ENCODE measurements around the gene NEMF.
"Not testable (repeated sequence)": the region's sequence is repeated elsewhere in the genome, so short reads cannot be mapped to it uniquely, and the experiment has no call there.

NEMF gene

GRCh38 chr14:49766839-49767238 is 85.7 kb downstream of the NEMF start:
- peak overlapping the region; percentile 58 for H3K9ac ChIP-seq
- H3K36me3 ChIP-seq (ENCODE audit: control insufficient read depth, insufficient read depth, low read length) = no peaks in the 10 kb centered on the region
- H3K4me2 ChIP-seq (ENCODE audit: low read length) = peak overlapping the region; percentile 99
- peak overlapping the region; percentile 74 for H3K4me3 ChIP-seq (ENCODE audit: low read depth, low read length)
- peaks cover 15% of the 10 kb centered on the region for H3K79me2 ChIP-seq
- no peaks in the 10 kb centered on the region for H3K27me3 ChIP-seq (ENCODE audit: control insufficient read depth, insufficient read depth, low read length)
- H3K9me3 ChIP-seq (ENCODE audit: control insufficient read depth, low read length) = no peaks in the 10 kb centered on the region
- H2AFZ ChIP-seq = peak overlapping the region; percentile 98
- peaks cover 4% of the 10 kb centered on the region for H3K4me1 ChIP-seq
- H3K27ac ChIP-seq = peak overlapping the region; percentile 99
- TF ChIP-seq, protein P1, sequence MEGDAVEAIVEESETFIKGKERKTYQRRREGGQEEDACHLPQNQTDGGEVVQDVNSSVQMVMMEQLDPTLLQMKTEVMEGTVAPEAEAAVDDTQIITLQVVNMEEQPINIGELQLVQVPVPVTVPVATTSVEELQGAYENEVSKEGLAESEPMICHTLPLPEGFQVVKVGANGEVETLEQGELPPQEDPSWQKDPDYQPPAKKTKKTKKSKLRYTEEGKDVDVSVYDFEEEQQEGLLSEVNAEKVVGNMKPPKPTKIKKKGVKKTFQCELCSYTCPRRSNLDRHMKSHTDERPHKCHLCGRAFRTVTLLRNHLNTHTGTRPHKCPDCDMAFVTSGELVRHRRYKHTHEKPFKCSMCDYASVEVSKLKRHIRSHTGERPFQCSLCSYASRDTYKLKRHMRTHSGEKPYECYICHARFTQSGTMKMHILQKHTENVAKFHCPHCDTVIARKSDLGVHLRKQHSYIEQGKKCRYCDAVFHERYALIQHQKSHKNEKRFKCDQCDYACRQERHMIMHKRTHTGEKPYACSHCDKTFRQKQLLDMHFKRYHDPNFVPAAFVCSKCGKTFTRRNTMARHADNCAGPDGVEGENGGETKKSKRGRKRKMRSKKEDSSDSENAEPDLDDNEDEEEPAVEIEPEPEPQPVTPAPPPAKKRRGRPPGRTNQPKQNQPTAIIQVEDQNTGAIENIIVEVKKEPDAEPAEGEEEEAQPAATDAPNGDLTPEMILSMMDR (IDR thresholded peaks at IDR 0.05) = no peak

DNA sequence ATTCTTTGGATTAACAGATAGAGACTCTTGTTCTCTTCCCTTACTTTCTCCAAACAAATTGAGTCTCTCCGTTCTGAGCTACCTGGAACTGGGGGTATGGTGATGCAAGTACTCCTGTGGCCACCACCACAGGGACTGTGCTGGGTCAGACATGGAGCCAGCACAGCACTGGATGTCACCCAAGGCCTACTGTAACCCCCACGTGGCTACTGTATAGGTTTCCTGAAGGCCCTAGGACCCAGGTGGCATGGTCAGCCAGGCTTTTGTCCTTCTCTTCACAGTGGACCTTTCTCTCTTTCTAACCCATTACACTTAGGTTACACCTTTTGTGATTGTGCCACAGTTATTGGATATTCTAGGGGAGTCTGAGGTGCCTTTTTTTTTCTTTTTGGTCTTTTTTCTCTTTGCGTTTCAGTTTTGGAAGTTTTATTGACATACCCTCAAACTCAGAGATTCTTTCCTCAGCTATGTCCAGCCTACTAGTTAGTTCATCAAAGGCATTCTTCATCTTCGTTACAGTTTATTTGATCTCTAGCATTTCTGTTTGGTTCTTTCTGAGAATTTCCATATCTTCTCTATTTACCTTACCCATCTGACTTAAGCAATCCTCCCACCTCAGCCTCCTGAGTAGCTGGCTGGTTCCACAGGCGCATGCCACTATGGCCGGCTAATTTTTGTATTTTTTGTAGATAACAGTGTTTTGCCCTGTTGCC is 90.6 kb downstream of the NEMF start:
- Histone ChIP-seq H3K9me3 (ENCODE audit: control insufficient read depth, low read length) (no peaks in the 10 kb centered on the region), H3K27ac (no peak overlapping the region), H3K36me3 (ENCODE audit: control insufficient read depth, insufficient read depth, low read length) (no peaks in the 10 kb centered on the region), H3K4me2 (ENCODE audit: low read length) (no peak overlapping the region), H3K27me3 (ENCODE audit: control insufficient read depth, insufficient read depth, low read length) (no peaks in the 10 kb centered on the region), H3K4me1 (peaks cover 4% of the 10 kb centered on the region), H2AFZ (no peak overlapping the region), H3K9ac (no peak overlapping the region), H3K79me2 (no peaks in the 10 kb centered on the region), H3K4me3 (ENCODE audit: low read depth, low read length) (no peak overlapping the region)
- TF ChIP-seq, protein P1 (IDR thresholded peaks at IDR 0.05) = no peak

- TF ChIP-seq, protein P1 (IDR thresholded peaks at IDR 0.05) = no peak
- H3K79me2 ChIP-seq = no peaks in the 10 kb centered on the region
- H3K4me2 ChIP-seq (ENCODE audit: low read length) = no peak overlapping the region
- no peak overlapping the region for H2AFZ ChIP-seq
- no peak overlapping the region for H3K4me3 ChIP-seq (ENCODE audit: low read depth, low read length)
- no peaks in the 10 kb centered on the region for H3K4me1 ChIP-seq
- H3K9ac ChIP-seq = no peak overlapping the region
- H3K27ac ChIP-seq = no peak overlapping the region
- no peaks in the 10 kb centered on the region for H3K9me3 ChIP-seq (ENCODE audit: control insufficient read depth, low read length)
- no peaks in the 10 kb centered on the region for H3K27me3 ChIP-seq (ENCODE audit: control insufficient read depth, insufficient read depth, low read length)
- no peaks in the 10 kb centered on the region for H3K36me3 ChIP-seq (ENCODE audit: control insufficient read depth, insufficient read depth, low read length)
Measured at GRCh38 chr14:49755378-49755777, 97.2 kb downstream of the NEMF start.

GRCh38 chr14:49754570-49755097 is 98.0 kb downstream of the NEMF start:
- H3K9ac ChIP-seq = no peak overlapping the region
- H3K27ac ChIP-seq = no peak overlapping the region
- H3K36me3 ChIP-seq (ENCODE audit: control insufficient read depth, insufficient read depth, low read length) = no peaks in the 10 kb centered on the region
- no peak overlapping the region for H3K4me2 ChIP-seq (ENCODE audit: low read length)
- H3K79me2 ChIP-seq = no peaks in the 10 kb centered on the region
- no peaks in the 10 kb centered on the region for H3K4me1 ChIP-seq
- TF ChIP-seq, protein P1 (IDR thresholded peaks at IDR 0.05) = no peak
- no peak overlapping the region for H3K4me3 ChIP-seq (ENCODE audit: low read depth, low read length)
- no peaks in the 10 kb centered on the region for H3K9me3 ChIP-seq (ENCODE audit: control insufficient read depth, low read length)
- H3K27me3 ChIP-seq (ENCODE audit: control insufficient read depth, insufficient read depth, low read length) = no peaks in the 10 kb centered on the region
- no peak overlapping the region for H2AFZ ChIP-seq

- not testable (repeated sequence) for H3K9ac ChIP-seq; H3K4me1 ChIP-seq; H2AFZ ChIP-seq; H3K4me2 ChIP-seq (ENCODE audit: low read length); H3K27me3 ChIP-seq (ENCODE audit: control insufficient read depth, insufficient read depth, low read length); H3K27ac ChIP-seq; H3K9me3 ChIP-seq (ENCODE audit: control insufficient read depth, low read length); H3K36me3 ChIP-seq (ENCODE audit: control insufficient read depth, insufficient read depth, low read length); H3K4me3 ChIP-seq (ENCODE audit: low read depth, low read length); H3K79me2 ChIP-seq
Measured at GRCh38 chr14:49746476-49746875, 106.1 kb downstream of the NEMF start.
